Measurements from ENCODE around the gene CDCP2. TPM values are rescaled to one million over a fixed set of nuclear protein-coding genes. Genes with fewer than 3 reads are reported as not detected.

Gene CDCP2
- total and polyA plus RNA-seq, 2 of the 8 experiments (the other 6 are each of a cell fraction or from before 2014, with no cell fraction given), result not detected

DNA sequence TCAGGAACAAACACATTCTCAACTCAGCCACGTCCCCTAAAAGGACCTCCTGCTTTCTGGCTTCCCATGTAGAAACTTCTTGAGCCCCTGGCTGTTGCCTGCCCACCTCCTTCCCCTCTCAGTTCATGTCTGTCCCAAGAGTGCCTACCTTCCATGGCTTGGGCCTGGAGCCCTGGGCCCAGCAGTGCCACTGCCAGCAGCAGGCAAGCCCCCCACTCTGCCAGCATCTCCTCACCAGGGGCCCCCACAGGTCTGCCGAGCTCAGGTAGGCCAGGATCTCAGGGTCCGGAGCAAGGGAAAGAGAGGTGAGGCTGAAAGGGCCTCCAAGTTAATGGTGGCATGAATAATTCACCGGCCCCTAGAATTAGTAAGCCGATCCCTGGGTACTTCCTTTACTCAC lies at the start of gene CDCP2 (continued):
- TF ChIP-seq CHD7 (IDR thresholded peaks at IDR 0.05; ENCODE audit: insufficient replicate concordance, low read length) (no peak), CTBP2 (IDR thresholded peaks at IDR 0.05; ENCODE audit: borderline replicate concordance, insufficient read depth, insufficient read length, low read length) (no peak), TCF12 (IDR thresholded peaks at IDR 0.05; ENCODE audit: low read depth, low read length) (no peak), KDM5A (IDR thresholded peaks at IDR 0.05; ENCODE audit: low read length) (no peak), NRF1 (IDR thresholded peaks at IDR 0.05; ENCODE audit: low read depth, low read length) (no peak), GTF2F1 (IDR thresholded peaks at IDR 0.05; ENCODE audit: borderline replicate concordance, low read depth, low read length) (no peak)
- TF ChIP-seq, protein P1, sequence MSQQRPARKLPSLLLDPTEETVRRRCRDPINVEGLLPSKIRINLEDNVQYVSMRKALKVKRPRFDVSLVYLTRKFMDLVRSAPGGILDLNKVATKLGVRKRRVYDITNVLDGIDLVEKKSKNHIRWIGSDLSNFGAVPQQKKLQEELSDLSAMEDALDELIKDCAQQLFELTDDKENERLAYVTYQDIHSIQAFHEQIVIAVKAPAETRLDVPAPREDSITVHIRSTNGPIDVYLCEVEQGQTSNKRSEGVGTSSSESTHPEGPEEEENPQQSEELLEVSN (IDR thresholded peaks at IDR 0.05), result no peak

All from H1 (cell line).